GM04504 (cell line): ENCODE results near the gene COG2.
"Not testable (repeated sequence)": the region's sequence is repeated elsewhere in the genome, so short reads cannot be mapped to it uniquely, and the experiment has no call there.

Experiments used
- DNase-seq: peaks from one replicate; pipeline ENCODE4 v3.0.0-alpha.2; 2012; ENCODE audit warnings: low read depth

Gene COG2

DNA sequence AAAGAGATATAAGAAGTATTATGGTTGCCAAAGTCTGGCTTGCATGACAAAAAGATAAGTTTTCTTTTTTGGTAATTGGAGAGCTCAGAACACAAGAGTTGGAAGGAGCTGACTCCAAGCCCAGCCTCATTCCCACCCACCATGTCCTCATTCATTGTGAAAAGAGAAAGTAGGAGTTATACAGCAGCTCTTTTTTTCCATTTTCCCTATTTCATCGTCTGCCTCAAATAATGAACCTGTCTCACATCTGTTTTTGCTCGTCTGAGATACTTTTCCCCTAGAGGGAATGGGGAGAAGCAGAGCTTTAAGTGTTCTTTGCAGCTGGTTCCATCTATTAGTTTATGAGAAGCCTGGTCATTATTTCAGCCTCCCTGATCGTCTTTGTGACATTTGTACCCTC lies 36.9 kb downstream of the COG2 start:
- DNase-seq = no peak

GRCh38 chr1:230679825-230680224 lies 37.5 kb downstream of the COG2 start:
- DNase-seq = no peak

GRCh38 chr1:230680300-230681025 lies 38.2 kb downstream of the COG2 start:
- DNase-seq = no peak

DNA sequence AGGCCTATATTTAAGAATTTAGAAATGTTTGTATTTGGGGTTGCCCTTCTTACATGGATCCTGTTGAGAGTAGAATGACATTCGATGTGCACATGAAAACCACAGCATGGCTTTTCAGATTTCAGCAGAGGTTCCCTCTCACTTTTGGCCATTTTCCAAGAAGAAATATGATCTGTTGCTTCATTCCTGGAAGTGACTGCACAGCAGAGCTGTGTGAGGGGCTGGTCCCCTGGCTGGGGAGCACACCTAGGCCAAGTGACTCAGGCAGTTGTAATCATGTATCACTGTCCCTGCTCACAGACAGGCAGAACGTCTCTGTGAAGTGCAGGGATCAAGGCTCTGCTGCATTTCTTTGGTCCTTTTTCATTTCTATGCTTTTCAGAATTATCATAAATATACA lies 39.3 kb downstream of the COG2 start:
- peak; percentile 48 for DNase-seq

- no peak for DNase-seq
Measured at GRCh38 chr1:230682274-230682673, 40.0 kb downstream of the COG2 start.

DNA sequence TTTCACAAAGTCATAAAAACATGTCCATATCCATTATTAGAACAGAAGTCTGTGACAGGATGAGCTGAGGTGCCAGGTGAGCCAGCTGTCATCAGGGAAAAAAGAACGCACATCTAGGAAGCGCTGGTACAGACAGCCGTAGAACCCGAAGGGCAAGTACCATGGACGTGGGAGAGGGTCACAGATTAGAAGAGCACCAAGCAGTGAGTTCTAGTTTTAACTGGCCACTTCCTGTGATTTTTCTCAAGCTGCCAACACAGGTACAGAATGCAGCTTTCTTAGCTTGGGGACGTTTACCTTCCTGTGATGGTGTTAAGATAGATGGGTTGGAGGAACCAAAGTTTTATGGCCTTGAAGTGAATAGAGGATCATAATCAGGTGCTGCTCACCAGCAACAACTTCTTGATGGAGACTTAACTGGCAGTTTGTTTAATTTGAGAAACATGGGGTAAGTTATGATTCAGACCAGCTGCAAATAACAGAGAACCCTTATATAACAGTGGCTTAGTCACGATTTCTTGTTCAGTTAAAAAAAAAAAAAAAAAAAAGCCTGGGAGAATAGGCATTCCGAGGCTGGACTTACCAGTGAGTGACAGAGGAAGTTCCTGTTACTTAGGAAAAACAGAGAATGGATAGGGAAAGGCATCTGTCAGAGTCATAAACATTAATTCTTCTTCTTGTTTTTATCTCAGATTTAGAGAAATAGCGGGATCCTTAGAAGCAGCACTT lies 40.8 kb downstream of the COG2 start:
- DNase-seq = peak; percentile 43

DNA sequence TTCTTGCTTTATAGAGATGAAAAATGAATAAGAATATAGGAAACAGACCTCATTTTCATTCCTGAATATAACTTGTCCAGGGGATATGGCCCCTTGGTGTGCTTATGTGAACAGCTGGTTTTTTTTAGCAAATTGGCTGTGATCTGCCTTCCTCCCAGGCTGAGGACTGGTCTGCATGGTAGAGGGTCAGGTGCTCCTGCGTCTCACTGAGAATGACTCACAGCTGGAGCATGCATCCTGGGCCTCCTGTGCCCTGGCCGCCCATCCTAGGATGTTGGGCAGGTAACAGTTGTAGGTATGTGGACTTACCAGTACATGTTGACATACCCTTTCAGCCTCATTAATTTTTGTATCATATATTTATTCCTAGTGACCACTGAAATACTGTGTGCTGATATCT lies 41.9 kb downstream of the COG2 start:
- no peak for DNase-seq

DNA sequence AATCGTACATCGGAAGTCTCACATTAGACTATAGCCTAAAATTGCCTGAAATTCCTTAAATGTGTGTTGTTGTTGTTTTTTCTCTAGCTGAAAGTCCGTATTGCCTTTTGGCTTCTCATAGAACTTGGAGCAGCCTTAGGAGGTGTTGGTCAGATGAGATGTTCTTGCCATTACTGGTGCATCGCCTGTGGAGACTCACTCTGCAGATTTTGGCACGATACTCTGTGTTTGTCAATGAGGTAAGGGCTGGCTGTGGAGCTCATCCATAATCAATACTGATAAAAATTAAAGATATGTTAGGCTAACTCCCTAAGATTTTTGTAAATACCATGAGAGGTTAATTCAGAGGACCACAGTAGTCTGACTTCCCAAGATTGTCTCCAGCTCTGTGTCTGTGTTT lies 42.7 kb downstream of the COG2 start:
- DNase-seq = no peak

- no peak for DNase-seq
Measured at GRCh38 chr1:230686747-230687146, 44.5 kb downstream of the COG2 start.

DNA sequence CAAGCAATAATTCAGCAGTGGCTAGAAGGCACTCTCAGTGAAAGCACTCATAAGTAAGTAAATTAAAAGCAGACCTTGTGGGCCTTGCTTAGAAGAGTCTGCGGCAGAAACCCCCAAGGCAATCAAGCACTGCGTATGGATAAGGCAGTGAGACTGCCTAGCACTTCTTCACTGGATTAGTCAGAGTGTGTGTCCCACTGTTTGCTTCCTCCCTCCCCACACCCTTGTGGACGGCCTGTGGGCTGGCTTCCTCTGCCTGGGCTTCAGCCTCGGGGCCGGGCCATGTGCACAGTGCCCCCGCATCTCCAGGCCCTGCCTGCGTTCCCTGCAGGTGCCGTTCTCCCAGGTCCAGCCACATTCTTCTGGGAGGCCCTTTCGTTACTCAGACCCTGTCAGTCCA lies 47.8 kb downstream of the COG2 start:
- DNase-seq = no peak

DNA sequence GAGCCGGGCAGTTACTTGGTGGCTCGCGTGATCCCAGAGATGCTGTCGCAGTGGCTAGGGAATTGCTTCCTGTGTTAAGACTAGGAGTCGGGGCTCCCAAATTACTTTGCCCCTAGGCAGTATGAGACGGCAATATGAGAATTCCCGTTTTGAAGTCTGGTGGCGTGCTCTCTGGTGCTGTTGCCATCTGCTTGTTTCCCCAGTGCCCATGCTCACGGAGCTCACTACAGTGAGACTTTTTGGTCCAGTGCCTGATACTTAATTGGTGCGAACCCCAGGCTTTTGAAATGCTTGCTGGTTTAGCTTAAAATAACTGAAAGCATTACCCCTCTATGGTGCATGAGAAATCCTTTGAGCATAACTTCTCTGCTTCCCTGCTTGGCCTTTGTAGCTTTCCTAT lies 49.3 kb downstream of the COG2 start:
- no peak for DNase-seq

DNA sequence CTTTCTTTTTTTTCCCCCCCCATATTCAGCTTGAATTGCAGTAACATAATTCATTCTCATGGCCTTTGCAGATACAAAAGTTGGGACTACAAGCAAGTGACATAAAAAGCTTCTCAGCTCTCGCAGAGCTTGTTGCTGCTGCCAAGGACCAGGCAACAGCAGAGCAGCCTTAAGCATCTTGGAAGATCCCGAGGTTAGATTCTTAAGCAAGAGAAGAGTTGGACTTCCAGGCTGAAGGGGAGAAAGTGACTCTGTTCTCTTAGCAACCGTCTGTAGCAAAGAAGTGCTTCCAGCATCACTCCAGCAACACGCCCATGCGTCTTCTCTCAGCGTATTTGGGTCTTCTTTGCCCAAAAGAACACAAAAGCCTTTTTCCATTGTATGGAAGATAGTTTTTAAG lies 50.9 kb downstream of the COG2 start:
- DNase-seq = no peak

GRCh38 chr1:230693777-230694176 lies 51.5 kb downstream of the COG2 start:
- DNase-seq = no peak

DNA sequence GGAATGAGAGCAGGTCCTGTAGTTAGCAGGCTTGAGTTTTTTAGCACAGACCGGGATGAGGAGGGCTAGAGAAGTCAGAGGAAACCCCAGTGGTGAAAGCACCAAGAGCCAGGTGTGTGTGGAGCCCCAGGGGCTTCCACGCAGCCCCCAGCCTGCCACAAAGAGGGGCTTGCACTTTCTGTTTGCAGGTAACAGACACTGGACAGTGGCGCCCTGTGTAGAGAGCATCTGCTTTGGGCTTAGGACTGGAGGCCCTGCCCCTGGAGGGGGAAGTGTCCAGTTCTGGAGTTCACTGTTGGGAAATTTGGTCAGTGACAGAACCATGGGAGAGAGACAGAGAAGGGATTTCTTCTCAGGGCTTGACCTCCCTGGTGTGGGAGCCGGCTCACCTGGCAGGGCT lies 52.2 kb downstream of the COG2 start:
- no peak for DNase-seq

DNA sequence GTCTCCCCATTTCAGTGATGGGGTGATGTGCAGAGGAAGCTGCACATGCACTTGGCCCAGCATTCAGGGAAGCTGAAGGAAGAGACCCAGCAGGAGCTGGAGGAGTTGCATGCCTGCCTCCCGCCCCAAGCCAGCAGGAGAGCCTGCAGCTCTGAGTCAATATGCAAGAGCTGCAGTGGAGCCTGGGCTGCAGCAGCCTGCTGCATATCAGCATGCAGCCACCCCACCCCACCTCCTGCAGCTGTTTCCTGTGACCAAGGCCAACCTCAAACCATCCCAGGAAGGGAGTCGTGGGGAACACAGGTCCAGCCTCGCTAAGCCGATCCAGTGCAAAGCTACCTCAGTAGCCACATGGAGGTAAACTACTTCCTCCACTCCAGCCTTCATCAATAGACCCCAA lies 52.7 kb downstream of the COG2 start:
- DNase-seq = no peak

- no peak for DNase-seq
Measured at GRCh38 chr1:230696218-230696617, 53.9 kb downstream of the COG2 start.

DNA sequence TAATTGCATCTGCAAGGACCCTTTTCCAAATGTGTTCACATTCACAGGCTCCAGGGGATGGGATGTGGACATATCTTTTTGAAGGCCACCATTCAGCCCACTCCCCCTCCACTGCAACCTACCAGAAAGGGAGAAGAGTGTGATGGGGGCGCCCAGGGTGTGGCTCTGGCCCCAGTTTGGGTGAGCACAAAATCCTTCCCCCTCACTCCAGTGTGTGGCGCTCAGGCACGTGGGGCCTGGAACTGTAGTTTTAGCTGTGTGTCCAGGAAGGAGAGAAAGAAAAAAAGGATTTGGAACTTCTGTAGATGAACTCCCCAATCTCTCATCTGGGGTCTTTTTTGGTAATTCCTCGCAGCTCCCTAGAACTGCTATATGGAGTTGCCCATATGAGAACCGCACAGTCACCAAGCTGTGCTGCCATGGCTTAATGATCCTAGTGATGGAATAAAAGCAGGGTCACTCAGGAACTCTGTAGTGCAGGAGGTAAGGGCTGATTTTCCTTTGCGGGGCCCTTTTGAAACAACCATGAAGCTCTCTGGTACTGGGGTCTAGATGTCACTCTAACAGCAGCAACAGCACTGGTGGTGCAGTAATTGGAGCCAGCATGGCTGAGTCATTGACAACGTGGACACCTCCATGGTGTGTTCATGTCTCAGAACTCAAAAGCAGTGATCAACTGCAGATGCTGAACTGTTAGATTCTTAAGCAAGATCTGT lies 54.6 kb downstream of the COG2 start:
- no peak for DNase-seq

GRCh38 chr1:230698130-230698529 lies 55.8 kb downstream of the COG2 start:
- DNase-seq = no peak

- DNase-seq = not testable (repeated sequence)
Measured at GRCh38 chr1:230698964-230699363, 56.7 kb downstream of the COG2 start.

- DNase-seq = no peak
Measured at GRCh38 chr1:230699716-230700115, 57.4 kb downstream of the COG2 start.

- no peak for DNase-seq
Measured at GRCh38 chr1:230700132-230700531, 57.9 kb downstream of the COG2 start.

DNA sequence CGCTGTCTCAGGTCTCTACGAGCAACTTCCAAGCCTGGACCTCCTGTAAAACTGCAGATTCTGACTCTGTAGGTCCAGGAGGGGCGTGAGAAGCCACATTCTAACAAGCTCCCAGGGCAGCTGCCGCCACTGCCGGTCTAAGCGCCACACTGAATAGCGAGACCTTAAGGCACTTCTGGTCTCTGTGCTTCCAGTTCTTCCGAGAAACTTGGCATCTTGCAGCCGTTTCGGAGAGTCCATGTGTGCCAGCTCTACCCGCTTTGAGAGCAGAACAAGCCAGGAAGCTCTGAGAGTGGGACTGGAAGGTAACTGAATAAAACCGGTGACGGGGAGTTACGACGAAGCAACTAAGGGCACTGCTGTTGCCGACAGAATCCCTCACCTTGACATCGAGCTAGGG lies 59.2 kb downstream of the COG2 start:
- DNase-seq = no peak
